GM12872 (cell line): ENCODE measurements around the gene RARRES2.

Experiments used
- TF ChIP-seq, protein P1 (sequence below): IDR thresholded peaks from 3 replicates; pipeline ENCODE4 v1.5.1; 2011; ENCODE audit warnings: low read depth, mild to moderate bottlenecking, low read length, moderate library complexity; ENCODE audit not compliant: insufficient read depth

Gene RARRES2

DNA sequence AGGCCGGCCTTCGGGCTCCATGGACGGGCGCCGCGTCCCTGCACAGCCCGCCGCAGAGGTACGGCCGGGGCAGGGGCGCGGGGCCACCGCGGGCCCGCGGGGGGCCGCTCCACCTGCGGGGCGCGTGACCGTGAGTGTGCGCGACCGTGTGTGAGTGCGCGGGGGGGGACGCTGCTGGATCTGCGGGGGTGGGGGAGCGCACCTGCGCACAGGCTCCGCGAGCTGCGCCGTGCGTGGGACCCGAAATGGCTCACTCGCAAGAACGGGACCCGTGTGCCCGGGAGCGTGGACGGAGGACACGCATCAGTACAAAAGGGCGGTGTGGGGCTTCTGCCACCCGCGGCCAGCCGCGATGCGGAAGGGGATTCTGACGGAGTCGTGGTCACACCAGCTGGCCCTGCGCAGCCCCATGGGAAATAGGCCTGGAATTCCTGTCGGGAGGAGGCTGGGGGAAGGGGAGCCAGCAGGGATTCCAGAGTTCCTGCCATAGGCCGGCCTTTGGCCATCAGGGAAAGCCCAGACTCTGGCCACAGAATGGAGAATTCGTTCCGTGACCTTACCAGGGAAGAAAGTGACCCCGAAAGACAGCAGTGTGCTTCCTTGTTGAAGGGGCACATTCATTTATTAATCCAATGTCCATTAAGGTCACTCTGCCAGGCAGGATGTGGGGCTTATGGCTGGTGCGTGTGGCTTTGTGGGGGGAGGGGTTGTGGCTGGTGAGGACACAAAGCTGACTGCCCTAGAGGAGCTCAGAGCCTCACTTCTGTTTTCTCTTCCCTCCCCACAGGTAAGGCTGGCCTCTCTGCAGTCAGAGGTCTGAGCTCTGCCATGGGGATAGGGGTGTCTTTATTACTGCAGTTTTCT, 27.7 kb upstream of the RARRES2 start:
- TF ChIP-seq, protein P1, sequence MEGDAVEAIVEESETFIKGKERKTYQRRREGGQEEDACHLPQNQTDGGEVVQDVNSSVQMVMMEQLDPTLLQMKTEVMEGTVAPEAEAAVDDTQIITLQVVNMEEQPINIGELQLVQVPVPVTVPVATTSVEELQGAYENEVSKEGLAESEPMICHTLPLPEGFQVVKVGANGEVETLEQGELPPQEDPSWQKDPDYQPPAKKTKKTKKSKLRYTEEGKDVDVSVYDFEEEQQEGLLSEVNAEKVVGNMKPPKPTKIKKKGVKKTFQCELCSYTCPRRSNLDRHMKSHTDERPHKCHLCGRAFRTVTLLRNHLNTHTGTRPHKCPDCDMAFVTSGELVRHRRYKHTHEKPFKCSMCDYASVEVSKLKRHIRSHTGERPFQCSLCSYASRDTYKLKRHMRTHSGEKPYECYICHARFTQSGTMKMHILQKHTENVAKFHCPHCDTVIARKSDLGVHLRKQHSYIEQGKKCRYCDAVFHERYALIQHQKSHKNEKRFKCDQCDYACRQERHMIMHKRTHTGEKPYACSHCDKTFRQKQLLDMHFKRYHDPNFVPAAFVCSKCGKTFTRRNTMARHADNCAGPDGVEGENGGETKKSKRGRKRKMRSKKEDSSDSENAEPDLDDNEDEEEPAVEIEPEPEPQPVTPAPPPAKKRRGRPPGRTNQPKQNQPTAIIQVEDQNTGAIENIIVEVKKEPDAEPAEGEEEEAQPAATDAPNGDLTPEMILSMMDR = no peak

DNA sequence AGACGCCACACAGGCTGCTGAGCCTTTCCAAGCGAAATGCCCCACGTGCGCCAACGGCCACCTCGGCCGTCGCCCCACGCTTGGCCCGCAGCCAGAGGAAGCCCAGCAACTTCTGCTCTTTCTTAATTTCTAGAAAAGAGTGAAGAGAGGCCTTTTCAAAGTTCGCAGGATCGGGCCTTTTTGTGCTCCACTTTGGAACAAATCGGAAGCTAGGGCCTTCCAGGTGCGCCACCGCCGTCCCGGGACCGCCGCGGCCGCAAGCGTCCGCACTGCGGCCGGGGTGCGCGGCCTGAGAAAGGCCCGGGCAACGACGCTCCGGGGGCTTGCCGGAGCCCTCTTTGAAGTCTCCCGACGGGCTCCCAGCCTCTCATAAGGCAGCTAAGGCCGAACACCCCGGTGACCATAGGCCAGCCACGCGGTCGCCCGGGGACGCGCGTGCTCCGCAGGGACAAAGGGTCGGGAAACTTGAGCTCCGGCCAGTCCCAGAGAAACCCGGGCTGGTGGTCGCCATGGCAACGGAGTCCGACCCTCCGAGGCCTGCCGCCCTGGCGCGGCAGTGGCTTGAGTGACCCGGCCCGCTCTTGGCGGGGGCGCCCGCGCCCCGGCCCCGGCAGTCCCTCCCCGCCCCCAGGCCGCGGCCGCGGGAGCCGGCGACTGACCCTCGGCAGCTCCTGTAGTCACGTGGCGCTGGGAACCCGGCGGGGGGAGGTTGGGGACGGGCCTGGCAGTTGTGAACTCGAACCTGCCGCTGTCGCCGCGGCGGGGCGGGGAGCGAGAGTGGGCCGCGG, 26.9 kb upstream of the RARRES2 start, which contains the start of gene REPIN1:
Gene REPIN1 (plus strand): TSS at position 727 of the 788 bp plus-strand sequence. CDS start 890 bp downstream, outside the sequence.
- TF ChIP-seq, protein P1 = no peak

DNA sequence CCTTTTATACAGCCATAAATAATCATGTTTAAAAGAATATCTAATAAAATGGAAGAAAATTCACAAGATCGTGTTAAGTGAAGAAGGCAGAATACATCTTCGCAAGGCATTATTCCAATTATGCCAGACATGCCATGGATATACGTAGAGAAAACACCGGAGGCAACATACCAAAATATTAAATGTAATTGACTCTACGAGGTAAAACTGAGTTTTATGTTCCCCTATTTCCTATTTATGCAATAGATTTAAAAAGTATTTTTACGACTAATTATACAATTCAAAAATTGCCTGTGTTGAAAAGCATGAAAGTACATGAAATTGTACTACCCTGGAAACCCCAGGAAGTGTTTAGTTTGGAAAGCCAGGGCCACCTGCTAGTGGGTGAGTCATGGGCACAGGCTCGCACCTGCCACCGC, 26.3 kb upstream of the RARRES2 start:
- TF ChIP-seq, protein P1 = no peak

DNA sequence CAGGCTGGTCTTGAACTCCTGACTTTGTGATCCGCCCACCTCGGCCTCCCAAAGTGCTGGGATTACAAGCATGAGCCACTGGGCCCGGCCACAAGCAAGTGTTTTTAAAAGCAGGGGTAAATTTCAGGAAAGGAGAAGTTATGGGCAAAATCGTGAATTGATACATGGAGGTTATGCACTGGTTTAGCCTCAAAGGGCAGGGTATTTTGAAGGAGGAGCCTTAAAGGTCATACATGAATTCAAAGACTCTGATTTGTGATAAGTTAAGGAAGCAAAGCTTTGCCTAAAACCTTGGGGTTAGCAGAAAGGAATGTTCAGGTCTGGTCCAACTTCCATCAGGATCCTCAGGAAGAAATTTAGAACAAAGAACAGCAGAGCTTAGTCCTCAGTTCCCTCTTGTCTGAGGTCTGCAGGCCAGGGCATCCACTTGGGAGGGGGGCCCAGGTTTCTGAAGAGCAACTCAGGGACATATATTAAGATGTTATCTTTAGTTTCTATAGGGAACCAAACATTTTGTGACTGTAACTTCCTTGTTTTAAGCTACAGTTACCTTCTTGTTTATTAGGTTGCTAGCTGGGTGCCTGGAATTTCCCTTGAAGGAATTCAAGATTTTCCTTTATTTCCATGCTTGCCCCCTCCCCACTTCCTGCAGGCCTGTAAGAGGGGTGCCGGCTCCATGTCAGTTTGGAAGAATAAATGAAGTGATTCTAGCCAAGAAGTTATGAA, 24.4 kb upstream of the RARRES2 start:
- TF ChIP-seq, protein P1 = no peak

DNA sequence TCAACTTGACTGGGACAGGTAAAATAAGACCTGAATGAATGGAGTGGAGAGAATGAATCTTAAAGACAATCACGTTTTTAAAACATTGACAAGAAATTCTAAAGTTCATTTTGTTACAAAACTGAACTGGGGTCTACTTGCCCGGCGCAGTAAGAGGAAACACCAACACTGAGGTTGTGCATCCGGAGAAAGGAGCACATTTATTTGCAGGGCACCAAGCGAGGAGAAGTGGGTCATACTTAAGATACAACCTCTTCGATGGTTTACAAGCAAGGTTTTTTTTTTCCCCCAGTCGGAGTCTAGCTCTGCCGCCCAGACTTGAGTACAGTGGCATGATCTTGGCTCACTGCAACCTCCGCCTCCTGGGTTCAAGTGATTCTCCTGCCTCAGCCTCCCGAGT, 23.8 kb upstream of the RARRES2 start:
- TF ChIP-seq, protein P1 = no peak

DNA sequence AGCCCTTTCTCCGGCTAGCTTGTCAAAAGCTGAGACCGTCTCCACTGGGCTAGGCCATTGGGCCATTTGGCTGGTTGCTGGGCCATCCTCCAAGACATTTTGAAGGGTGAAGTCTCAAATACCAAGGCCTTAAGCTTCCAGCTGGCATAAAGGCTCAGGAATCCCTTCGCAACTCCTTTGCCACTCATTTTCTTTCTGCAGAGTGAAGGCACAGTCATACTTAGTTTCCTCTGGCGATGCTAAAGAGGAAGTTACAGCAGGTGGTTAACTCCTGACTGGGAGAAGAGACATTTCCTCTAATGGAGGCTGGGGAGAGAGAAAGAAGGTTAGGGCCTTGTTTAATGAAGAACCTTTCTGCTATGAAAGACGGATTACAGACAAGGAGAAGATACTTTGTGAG, 22.4 kb upstream of the RARRES2 start:
- TF ChIP-seq, protein P1 = no peak

DNA sequence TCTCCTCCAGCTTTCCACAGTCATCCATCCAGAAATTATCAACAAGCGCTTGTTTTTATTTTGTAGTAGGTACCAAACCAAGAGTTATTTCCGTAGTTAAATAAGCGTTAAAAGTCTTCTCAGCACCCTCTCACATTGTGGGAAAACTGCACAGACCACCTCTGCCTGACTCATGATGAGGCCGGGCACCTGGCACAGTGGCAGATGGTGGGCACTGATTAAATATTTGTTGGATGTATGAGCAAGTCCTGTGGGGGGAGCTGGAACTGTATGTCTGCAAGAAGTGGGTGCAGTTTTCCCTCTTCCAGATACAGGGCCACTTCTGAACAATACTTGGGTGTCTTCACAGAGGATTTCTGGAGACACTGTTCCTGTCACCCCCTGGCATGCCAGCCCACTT, 21.9 kb upstream of the RARRES2 start:
- TF ChIP-seq, protein P1 = no peak
